Stimulated activated naive CD4-positive, alpha-beta T cell treated with Interleukin-2 at 50 U/mL for 16 hours (primary cell): Measurements from ENCODE around the gene STRN3.
"Not testable (repeated sequence)": the region's sequence is repeated elsewhere in the genome, so short reads cannot be mapped to it uniquely, and the experiment has no call there.

Experiments used
- DNase-seq: peaks from one replicate; lab custom pipeline; 2025; lab: John Stamatoyannopoulos, UW

The STRN3 gene

GRCh38 chr14:31037709-31038221 lies 11.6 kb upstream of the STRN3 start:
- no peak for DNase-seq

DNA sequence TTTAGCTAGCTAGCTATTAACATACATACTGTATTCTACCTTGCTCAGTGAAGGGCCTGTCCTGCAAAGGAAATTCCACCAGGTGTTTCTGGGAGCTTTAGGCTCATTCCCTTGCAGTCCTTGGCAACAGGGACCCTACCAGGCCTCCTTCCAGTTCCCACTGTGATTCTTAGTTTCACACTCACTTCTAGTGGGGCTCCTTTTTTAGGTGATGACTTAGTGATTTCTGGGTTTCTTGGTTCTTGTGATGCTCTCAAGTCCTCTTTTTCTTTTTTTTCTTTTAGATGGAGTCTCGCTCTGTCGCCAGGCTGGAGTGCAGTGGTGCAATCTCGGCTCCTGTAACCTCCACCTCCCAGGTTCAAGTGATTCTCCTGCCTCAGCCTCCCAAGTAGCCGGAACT lies 10.4 kb upstream of the STRN3 start:
- no peak for DNase-seq

DNA sequence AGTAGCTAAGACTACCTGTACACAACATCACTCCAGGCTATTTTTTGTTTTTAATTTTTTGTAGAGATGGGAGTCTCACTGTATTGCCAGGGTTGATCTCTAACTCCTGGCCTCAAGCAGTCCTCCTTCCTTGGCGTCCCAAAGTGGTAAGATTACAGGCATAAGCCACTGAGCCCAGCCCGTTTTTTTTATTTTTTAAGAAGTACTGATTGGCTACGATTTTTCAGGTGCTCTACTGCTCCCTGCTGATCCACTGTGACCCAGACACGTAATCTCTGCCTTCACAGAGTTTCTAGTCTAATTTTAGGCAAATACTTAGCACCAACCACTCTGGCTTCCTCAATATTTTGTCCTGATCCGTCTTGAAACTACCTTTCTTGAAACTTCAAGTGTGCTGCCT lies 4.3 kb upstream of the STRN3 start:
- no peak for DNase-seq

DNA sequence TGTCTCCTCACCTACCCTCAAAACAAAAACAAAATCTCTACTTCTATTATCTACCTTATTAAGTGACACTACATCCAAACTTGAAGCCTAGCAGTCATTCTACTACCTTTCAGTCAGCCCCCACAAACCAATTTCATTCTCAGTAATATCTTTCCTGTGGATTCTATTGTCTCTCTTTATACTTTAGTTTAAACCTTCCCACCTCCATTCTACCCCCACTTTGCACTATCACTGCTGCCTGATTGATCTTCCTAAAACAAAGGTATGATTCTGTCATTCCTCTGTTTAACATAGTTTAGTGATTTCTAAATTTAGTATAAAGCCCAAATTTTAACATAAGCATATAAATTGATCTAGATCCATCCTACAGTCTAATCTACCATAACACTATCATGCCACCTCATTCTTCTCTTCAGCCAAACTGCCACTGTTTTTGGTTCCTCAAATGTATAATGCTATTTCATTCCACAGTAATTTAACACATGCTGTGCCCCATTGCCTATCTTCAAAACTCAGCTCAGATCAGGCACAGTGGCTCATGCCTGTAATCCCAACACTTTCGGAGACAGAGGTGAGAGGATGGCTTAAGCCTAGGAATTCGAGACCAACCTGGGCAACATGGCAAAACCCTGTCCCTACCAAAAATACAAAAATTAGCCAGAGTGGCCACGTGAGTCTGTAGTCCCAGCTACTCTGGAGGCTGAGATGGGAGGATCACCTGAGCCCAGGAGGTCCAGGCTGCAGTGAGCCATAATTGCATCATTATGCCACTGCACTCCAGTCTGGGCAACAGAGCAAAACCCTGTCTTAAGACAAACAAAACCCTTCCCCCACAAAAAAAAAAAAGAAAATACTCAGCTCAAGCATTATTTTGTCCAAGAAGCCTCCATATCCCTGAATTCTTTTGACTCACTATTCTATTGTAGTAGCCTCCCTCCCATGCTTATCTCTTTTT lies 3.1 kb upstream of the STRN3 start:
- DNase-seq: no peak

DNA sequence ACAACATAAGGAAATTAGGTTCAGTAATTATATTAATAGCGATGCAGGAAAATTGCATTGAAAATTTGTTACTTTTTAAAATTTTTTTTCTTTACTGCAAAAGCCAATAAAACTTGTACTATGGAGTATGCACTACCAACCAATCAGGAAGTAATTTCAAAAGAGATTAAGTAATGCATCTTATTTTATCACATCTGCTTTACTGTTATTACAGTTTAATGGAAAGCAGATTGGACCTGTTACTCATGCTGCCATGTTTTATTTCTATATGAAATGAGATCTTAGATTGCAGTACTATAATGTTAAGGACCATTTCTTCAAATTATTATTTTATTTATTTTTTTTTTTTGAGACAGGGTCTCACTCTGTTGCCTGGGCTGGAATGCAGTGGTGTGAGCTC lies 1.7 kb upstream of the STRN3 start:
- no peak for DNase-seq

DNA sequence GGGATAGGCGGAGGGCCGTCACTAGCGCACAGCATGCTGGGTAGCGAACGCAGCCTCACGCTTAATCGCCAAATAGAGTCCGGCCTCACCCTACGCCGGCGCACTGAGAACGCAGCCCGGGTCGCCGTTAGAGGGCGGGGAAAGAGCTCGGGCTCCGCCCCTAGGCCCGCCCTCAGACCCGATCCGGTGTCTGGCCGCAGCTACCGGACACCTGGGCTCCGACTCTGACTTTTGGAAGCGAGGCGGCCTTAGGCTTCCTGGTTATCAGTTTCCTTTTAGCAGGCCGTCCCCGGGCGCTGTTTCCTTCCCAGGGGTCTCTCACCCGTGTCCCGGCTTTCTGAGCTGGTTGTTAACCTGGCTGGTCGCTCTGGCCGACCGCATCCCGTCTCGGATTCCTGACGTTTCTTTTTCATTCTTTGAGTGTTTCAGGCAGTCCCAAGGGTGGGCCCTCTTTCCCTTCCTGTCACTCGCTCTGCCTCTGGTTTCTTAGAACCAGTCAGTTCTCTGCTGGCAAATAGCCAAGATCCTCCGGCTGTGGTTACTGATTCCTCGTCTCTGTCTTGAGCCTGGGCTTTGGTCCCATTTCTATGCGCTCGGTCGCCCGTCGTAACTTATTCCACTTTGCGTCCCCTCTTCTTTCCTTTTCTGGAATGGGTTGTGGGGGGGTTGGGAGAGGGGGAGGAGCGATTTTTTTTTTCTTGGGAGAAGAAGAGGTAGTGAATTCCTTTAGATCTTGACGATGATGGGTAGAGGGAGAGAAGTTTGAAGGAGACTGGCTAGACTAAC lies 464 bp upstream of the STRN3 start:
- peak; percentile 93 for DNase-seq

GRCh38 chr14:31025367-31026076 lies 657 bp downstream of the STRN3 start, which contains the start of gene AP4S1:
AP4S1 (plus strand) TSS chr14:31025649; CDS start chr14:31066197, 40,548 bp downstream.
- DNase-seq: peak; percentile 51

GRCh38 chr14:31024577-31025366 lies 1.4 kb downstream of the STRN3 start:
- DNase-seq: no peak

GRCh38 chr14:31024010-31024480 lies 2.1 kb downstream of the STRN3 start:
- DNase-seq: no peak

GRCh38 chr14:31022386-31022785 lies 3.8 kb downstream of the STRN3 start:
- no peak for DNase-seq

- no peak for DNase-seq
Observed at GRCh38 chr14:31021576-31021949, 4.6 kb downstream of the STRN3 start.

GRCh38 chr14:31020834-31021575 lies 5.2 kb downstream of the STRN3 start:
- no peak for DNase-seq

DNA sequence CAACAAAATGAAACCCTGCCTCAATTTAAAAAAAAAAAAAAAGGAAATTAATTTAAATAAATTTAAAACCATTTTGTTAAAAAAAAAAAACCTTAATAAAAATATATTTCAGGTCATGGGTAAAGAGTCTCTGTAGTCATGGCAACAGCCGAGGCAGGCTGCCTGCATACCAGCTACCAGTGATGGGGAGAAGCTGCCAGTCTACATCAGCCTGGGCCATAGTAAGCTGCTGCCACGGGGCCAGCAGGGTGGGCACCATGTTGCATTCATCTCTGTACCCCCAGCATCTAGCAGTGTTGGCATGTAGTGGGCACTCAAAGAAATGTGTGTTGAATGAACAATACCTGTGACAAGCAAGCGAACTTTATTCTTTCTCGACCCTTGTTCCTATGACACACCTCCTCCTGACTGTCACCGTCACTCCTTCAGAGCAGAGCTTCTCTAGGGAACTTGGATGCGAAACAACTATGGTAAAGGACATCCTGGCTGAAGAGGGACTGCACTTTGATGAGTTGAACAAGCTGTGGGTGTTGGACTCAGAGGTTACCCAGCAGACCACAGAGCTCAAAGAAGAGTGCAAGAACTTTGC lies 8.0 kb downstream of the STRN3 start:
- no peak for DNase-seq

DNA sequence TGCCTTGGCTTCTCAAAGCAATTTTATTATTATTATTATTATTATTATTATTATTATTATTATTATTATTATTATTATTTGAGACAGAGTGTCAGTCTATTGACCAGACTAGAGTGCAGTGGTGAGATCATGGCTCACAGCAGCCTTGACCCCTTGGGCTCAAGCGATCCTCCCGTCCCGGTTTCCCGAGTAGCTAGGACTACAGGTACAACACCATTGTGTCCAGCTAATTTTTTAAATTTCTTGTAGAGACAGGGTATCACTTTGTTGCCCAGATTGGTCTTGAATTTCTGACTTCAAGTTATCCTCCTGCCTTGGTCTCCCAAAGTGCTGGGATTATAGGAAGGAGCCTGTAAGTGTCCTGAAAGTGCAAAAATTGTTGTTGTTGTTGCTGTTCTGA lies 12.3 kb downstream of the STRN3 start:
- DNase-seq: no peak

- no peak for DNase-seq
Observed at GRCh38 chr14:31010935-31011334, 15.2 kb downstream of the STRN3 start.

- DNase-seq: no peak
Observed at GRCh38 chr14:31009836-31010574, 16.2 kb downstream of the STRN3 start.

GRCh38 chr14:31006703-31007102 lies 19.5 kb downstream of the STRN3 start:
- DNase-seq: no peak

- DNase-seq: not testable (repeated sequence)
Observed at GRCh38 chr14:31004007-31004406, 22.2 kb downstream of the STRN3 start.

- DNase-seq: no peak
Observed at GRCh38 chr14:31003284-31003683, 22.9 kb downstream of the STRN3 start.

DNA sequence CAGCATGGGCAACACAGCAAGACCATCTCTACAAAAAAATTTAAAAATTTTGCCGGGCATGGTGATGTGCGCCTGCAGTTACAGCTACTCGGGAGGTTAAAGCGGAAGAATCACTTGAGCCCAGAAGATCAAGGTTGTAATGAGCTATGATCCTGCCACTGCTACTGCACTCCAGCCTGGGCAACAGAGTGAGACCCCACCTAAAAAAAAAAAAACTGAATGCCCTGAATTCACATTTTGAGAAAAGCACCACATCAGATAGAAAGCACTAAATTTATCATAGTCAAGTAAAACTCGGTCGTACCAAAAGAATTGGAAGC lies 24.9 kb downstream of the STRN3 start:
- DNase-seq: no peak
